GM18511 (cell line): ENCODE measurements around the gene HCAR2.
"Not testable (repeated sequence)": the region's sequence is repeated elsewhere in the genome, so short reads cannot be mapped to it uniquely, and the experiment has no call there.

ENCODE experiments used
- ATAC-seq: cut with Tn5 transposase; IDR thresholded peaks from one replicate; pipeline ENCODE4 v1.9.1; 2021; ENCODE audit warnings: mild to moderate bottlenecking, moderate library complexity; ENCODE audit not compliant: unreplicated experiment

Gene HCAR2

GRCh38 chr12:122721057-122721545, 17.9 kb upstream of the HCAR2 start:
- ATAC-seq = no peak

- ATAC-seq = not testable (repeated sequence)
These were observed 13.5 kb upstream of the HCAR2 start, which contains the start of gene HCAR3 for GRCh38 chr12:122716658-122717057. Gene HCAR3, minus strand, starts transcription at chr12:122716811. Its CDS starts 74 bp downstream, at chr12:122716737.

GRCh38 chr12:122715211-122715610, 12.1 kb upstream of the HCAR2 start:
- ATAC-seq = not testable (repeated sequence)

- not testable (repeated sequence) for ATAC-seq
These were observed 10.5 kb upstream of the HCAR2 start for GRCh38 chr12:122713491-122714188.

GRCh38 chr12:122711266-122711665, 8.1 kb upstream of the HCAR2 start:
- not testable (repeated sequence) for ATAC-seq

GRCh38 chr12:122710341-122710740, 7.2 kb upstream of the HCAR2 start:
- not testable (repeated sequence) for ATAC-seq

GRCh38 chr12:122709287-122709686, 6.1 kb upstream of the HCAR2 start:
- ATAC-seq = not testable (repeated sequence)

GRCh38 chr12:122703841-122704240, 684 bp upstream of the HCAR2 start:
- ATAC-seq = not testable (repeated sequence)

- ATAC-seq = not testable (repeated sequence)
These were observed 1.7 kb downstream of the HCAR2 start for GRCh38 chr12:122701481-122701880.

GRCh38 chr12:122700038-122700710, 3.0 kb downstream of the HCAR2 start:
- not testable (repeated sequence) for ATAC-seq

- ATAC-seq = not testable (repeated sequence)
These were observed 6.2 kb downstream of the HCAR2 start for GRCh38 chr12:122696922-122697321.

GRCh38 chr12:122691566-122691965, 11.6 kb downstream of the HCAR2 start:
- no peak for ATAC-seq

GRCh38 chr12:122688291-122688690, 14.9 kb downstream of the HCAR2 start:
- ATAC-seq = no peak

GRCh38 chr12:122687086-122687485, 16.1 kb downstream of the HCAR2 start:
- no peak for ATAC-seq

- ATAC-seq = no peak
These were observed 16.6 kb downstream of the HCAR2 start for GRCh38 chr12:122686538-122686937.

- ATAC-seq = no peak
These were observed 18.8 kb downstream of the HCAR2 start for GRCh38 chr12:122684297-122684813.

GRCh38 chr12:122681814-122682213, 21.3 kb downstream of the HCAR2 start:
- ATAC-seq = no peak

GRCh38 chr12:122680989-122681388, 22.2 kb downstream of the HCAR2 start:
- not testable (repeated sequence) for ATAC-seq

- ATAC-seq = not testable (repeated sequence)
These were observed 26.4 kb downstream of the HCAR2 start for GRCh38 chr12:122676781-122677180.

GRCh38 chr12:122676015-122676414, 27.1 kb downstream of the HCAR2 start:
- not testable (repeated sequence) for ATAC-seq

- ATAC-seq = no peak
These were observed 30.6 kb downstream of the HCAR2 start for GRCh38 chr12:122672515-122672914.
